GM12875 (cell line): Measurements from ENCODE around the gene SSC5D.

Experiments used
- H3K4me3 ChIP-seq: one replicate; pipeline ENCODE4 v1.5.1; 2011; ENCODE audit warnings: low read depth, low read length, control low read depth
- CTCF ChIP-seq: IDR thresholded peaks from 2 replicates; pipeline ENCODE4 v1.5.1; 2011; ENCODE audit warnings: low read depth, mild to moderate bottlenecking, control low read depth, inconsistent platforms, low read length, moderate library complexity, borderline replicate concordance; ENCODE audit not compliant: insufficient read depth

Gene SSC5D

DNA sequence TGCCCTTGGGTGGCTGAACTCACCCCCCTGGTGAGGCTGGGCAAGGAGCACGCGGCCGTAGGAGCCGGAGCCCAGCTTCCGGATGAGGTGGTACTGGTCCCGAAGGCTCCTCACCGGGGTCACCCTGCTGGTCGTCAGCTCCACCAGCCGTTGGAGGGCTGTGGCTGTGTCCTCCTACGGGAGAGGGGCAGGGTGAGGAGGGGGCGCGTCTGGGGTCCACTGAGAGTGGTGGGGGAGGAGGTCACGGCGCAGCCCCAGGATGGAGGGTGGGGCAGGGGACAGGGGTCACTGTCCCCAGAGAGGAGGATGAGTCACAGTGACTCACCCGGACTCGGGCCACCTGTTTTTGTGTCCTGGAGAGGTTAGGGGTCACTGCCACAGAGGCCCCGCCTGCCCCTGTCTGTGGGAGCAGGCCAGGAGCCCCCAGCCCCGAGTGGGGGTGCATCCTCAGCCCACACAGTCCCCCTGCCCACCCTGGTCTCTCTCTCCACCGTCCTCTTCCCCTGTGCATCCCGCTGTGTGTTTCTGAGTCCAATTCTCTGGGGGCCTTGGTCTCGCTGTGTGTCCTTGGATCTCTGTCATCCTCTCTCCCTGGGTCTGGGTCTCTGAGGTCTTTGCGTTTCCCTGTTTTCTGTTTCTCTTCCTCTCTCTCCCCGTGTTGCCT lies 56.7 kb downstream of the SSC5D start:
- H3K4me3 ChIP-seq = no peak overlapping the region
- no peak for TF ChIP-seq CTCF

DNA sequence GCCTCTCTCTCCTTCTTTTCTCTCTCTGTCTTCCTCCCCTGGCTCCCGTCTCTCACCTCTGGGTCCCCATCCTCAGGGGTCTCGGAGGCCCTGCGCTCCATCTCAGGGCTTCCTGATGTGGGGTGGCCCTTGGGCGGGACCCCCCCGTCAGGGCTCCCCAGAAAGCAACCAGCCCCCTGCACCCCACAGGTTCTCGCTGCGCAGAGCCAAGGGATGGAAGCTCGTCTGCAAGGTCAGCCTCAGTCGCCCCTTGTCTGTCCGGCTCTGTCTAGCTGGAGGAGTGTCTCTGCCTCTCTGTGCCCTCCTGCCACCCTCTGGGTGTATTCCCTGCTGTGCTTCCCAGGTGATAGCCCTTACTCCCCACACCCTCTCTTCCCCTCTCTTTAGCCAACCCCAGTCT lies 57.2 kb downstream of the SSC5D start, which contains the start of gene SBK3:
TSS of gene SBK3 (minus strand) at position 101 of the 400 bp plus-strand sequence. CDS start at position 101, 0 bp downstream.
- TF ChIP-seq CTCF = no peak

DNA sequence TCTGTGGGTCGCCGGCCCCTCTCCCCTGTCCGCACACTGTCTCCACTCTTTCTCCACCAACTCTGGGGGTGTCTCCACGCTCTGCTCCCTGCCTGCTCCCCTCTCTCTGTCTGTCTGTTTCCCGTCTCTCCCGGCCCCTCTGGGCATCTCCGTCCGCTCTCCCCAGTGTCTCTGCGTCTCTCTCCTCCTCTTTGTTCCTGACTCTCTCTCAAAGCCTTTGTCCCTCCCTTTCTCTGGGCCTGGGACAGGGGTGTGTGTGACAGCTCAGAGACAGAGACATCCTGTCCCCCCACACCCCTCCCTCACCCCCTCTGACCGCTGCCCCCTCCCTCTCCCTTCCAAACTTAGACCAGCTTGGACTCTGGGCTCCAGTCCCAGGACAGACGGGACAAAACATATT lies 57.8 kb downstream of the SSC5D start:
- TF ChIP-seq CTCF = no peak
- H3K4me3 ChIP-seq = no peak overlapping the region

More for the DNA sequence above, 57.2 kb downstream of the SSC5D start, which contains the start of gene SBK3:
- H3K4me3 ChIP-seq = no peak within 1 kb of the TSS

- no peak for TF ChIP-seq CTCF
These were observed 58.8 kb downstream of the SSC5D start for GRCh38 chr19:55546822-55547614.

DNA sequence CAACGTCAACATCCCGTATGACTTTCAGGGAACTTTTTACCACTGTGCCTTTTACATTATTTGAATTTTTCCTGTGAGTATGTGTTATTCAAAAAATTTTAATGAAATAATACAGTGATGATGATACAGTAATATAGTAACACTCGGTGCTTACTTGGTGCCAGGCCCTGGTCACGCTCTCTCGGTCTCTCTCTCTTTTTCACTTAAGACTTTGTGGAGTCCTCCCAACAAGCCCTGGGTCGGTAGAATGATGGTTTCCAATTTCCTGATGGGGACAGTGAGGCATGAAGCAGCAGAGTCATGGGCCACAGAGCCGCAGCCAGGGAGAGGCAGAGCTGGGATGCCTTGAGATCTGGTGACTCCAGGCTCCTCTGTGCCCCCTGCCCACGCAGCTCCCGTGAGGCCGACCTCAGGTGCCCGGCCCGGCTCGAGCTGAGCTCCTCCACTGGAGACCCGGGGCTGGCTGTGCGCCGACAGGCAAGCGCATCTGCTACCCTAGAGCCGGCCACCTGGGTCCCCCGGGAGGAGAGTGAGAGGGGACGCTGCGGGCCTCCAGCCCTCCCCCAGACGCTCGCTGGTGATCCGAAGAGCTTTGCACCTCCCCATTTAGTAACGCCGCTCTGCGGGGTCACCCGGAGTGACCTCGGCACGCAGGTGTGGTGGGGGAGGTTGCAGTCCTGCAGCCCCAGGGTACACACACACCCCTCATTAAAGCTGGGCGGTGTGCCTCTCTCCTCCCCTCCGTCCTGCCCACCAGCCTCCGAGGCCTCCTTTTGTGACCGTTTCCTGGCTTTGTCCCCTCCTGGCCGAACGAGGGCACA lies 61.5 kb downstream of the SSC5D start:
- TF ChIP-seq CTCF = no peak
- no peak overlapping the region for H3K4me3 ChIP-seq

More at GRCh38 chr19:55546822-55547614, 58.8 kb downstream of the SSC5D start:
- no peak overlapping the region for H3K4me3 ChIP-seq

DNA sequence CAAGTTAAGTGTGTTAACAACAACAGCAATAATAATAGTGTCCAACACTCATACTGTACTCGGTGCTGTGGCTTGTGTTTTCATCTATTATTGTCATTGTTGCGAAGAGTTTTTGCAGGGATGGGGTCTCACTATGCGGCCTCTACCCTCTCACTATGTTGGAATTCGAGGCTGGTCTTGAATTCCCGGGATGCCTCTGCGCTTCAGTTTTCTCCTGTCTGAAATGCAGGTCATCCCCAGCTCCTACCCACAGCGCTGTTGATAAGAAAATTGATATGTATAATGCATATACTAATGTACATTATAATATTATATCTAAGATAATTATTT lies 62.0 kb downstream of the SSC5D start:
- no peak overlapping the region for H3K4me3 ChIP-seq
- no peak for TF ChIP-seq CTCF

DNA sequence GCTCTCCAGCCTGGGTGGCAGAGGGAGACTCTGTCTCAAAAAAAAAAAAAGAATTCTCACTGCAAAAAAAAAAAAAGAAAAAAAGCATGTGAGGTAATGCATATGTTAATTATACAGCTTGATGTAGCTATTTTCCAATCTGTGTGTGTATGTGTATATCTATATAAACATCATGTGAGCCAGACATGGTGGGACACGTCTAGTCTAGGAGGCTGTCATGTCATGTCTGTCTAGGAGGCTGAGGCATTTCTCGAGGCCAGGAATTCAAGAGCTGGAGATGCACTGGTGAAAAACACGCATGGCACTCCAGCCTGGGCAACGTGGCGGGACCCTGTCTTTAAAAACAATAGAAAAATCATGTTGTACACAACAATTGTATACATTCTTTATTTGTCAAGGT lies 64.0 kb downstream of the SSC5D start:
- H3K4me3 ChIP-seq = no peak overlapping the region
- TF ChIP-seq CTCF = no peak
